Measurements from ENCODE around the gene ZHX3. TPM values are rescaled to one million over a fixed set of nuclear protein-coding genes. Genes with fewer than 3 reads are reported as not detected.
"Not testable (repeated sequence)": the region's sequence is repeated elsewhere in the genome, so short reads cannot be mapped to it uniquely, and the experiment has no call there.

ZHX3 gene
- total RNA-seq, 1 donor from 2014 or later, result 34.6 TPM

GRCh38 chr20:41133709-41134361 is 183.7 kb downstream of the ZHX3 start:
- Histone ChIP-seq H3K27ac (replicated peaks) (no peak overlapping the region), H3K4me1 (peaks cover 37% of the 10 kb centered on the region), H3K9me3 (replicated peaks) (no peaks in the 10 kb centered on the region), H3K36me3 (no peaks in the 10 kb centered on the region), H3K27me3 (ENCODE audit: low read depth) (no peaks in the 10 kb centered on the region), H3K4me3 (no peak overlapping the region)
- no peak for DNase-seq
- no peak for TF ChIP-seq CTCF (IDR thresholded peaks at IDR 0.05; ENCODE audit: borderline replicate concordance)
- intact Hi-C loops (cut with micrococcal nuclease), result loop anchor here (10.0 kb wide), 1 partner anchor 281 kb away; no protein-coding TSS in a partner anchor

DNA sequence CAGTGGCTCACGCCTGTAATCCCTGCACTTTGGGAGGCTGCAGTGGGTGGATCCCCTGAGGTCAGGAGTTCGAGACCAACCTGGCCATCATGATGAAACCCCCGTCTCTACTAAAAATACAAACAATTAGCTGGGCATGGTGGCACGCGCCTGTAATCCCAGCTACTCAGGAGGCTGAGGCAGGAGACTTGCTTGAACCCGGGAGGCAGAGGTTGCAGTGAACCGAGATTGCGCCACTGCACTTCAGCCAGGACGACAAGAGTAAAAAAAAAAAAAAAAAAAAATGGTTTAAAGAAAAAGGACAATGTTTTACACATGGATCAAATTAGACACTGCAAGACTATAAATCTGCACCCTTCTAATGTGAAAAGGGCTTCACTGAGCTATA is 185.1 kb downstream of the ZHX3 start:
- H3K27me3 ChIP-seq (ENCODE audit: low read depth); H3K4me3 ChIP-seq; H3K9me3 ChIP-seq (replicated peaks); DNase-seq; H3K36me3 ChIP-seq; H3K27ac ChIP-seq (replicated peaks): not testable (repeated sequence)
- peaks cover 22% of the 10 kb centered on the region for H3K4me1 ChIP-seq
- intact Hi-C loops (cut with micrococcal nuclease), result loop anchor here (10.0 kb wide), 1 partner anchor 282 kb away; no protein-coding TSS in a partner anchor

DNA sequence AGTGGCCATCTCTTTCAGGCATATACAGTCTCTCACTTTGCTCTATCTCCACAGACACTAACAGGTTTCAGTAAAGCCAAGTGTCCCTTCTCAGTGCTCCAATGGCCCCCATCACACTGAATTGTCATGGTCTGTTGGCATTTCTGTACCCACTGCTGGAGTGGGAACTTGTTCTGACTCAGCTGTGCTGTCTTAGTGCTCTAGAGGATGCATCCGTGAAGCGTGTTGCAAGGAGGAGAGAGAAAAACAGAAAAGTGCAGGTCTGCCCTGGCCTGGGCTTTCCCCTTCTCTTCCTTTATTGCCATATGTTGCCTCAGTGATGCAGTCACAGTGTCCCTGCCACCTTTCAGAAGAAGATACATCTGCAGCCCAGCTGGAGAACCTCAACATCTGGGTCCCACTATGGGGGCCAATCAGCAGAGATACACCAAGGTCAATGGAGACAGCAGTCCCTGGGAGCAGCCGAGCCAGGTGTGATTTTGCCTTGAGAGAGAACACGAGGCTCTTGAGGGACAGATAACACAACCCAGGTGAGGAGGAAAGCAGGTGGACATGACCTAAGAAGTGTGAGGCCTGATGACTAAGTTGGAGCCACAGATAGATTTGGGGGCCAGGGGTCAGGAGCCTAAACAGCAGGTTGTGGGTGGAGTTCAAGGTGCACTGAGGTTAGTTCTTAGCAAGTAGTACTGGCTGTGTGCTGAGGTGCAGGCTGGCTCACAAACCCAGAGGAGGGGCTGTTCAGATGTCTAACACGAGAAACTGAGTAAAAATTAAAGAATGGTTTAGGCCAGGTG is 185.7 kb downstream of the ZHX3 start:
- Histone ChIP-seq H3K4me3 (no peak overlapping the region), H3K36me3 (no peaks in the 10 kb centered on the region), H3K27me3 (ENCODE audit: low read depth) (no peaks in the 10 kb centered on the region), H3K9me3 (replicated peaks) (no peaks in the 10 kb centered on the region), H3K27ac (replicated peaks) (no peak overlapping the region), H3K4me1 (peaks cover 20% of the 10 kb centered on the region)
- TF ChIP-seq CTCF (IDR thresholded peaks at IDR 0.05; ENCODE audit: borderline replicate concordance), result no peak
- intact Hi-C loops (cut with micrococcal nuclease), result loop anchor here (10.0 kb wide), 1 partner anchor 283 kb away; no protein-coding TSS in a partner anchor
- no peak for DNase-seq

Small RNA genes lying within 50 kb of the gene (microRNA-seq; reads per million reads assigned to microRNA genes)
- gene MIR6871, result not detected

Other genes starting within 250 kb of the ZHX3 start
- 46.1 TPM for gene PLCG1, start 180.2 kb downstream of the ZHX3 start, total RNA-seq
- gene LPIN3, start 23.1 kb upstream of the ZHX3 start, total RNA-seq, result 19.9 TPM
- 4.2 TPM for gene EMILIN3, start 49.1 kb upstream of the ZHX3 start, total RNA-seq

Data from left ventricle myocardium inferior (tissue), 1 donor.